ENCODE results near the gene DPAGT1.

DNA sequence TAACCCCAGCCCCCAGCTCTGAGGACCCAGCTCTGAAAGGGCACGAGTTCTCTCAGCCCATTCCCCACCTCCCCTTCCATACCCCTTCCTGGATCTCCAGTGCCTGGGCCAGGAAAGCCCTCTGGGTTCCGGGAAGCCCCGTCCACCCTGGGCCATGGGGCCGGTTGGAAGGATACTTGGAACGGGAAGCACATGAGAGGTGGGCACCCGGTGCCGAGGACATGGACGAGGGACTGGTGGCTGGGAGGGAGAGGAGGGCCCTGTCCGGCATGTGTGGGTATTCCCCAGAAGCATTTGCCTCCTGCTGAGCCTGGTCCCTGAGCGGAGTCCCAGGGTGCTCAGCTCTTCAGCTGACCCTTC is 14.6 kb upstream of the DPAGT1 start:
- TF ChIP-seq SUZ12 (IDR thresholded peaks at IDR 0.05; ENCODE audit: extremely low read depth, insufficient read depth, insufficient read length), result no peak
- no peak for TF ChIP-seq YY1 (IDR thresholded peaks at IDR 0.05; ENCODE audit: insufficient read depth, insufficient read length)

All from NT2/D1 (cell line).